GM21528 (cell line): ENCODE measurements around the gene HSD17B2.

ENCODE experiments used
- ATAC-seq: cut with Tn5 transposase; IDR thresholded peaks from one replicate; pipeline ENCODE4 v1.9.1; 2021; ENCODE audit warnings: mild to moderate bottlenecking, moderate library complexity; ENCODE audit not compliant: unreplicated experiment, low FRiP score

HSD17B2 gene

GRCh38 chr16:82017911-82018568 is 17.0 kb upstream of the HSD17B2 start:
- ATAC-seq, result no peak

GRCh38 chr16:82019535-82019934 is 15.5 kb upstream of the HSD17B2 start:
- ATAC-seq, result no peak

- ATAC-seq, result no peak
Measured at GRCh38 chr16:82020051-82020450, 15.0 kb upstream of the HSD17B2 start.

GRCh38 chr16:82023206-82023605 is 11.8 kb upstream of the HSD17B2 start:
- ATAC-seq, result no peak

- no peak for ATAC-seq
Measured at GRCh38 chr16:82024316-82024715, 10.7 kb upstream of the HSD17B2 start.

GRCh38 chr16:82024883-82025282 is 10.2 kb upstream of the HSD17B2 start:
- no peak for ATAC-seq

GRCh38 chr16:82027629-82028064 is 7.4 kb upstream of the HSD17B2 start:
- no peak for ATAC-seq

- ATAC-seq, result no peak
Measured at GRCh38 chr16:82031116-82032084, 3.7 kb upstream of the HSD17B2 start.

- no peak for ATAC-seq
Measured at GRCh38 chr16:82033006-82033405, 2.0 kb upstream of the HSD17B2 start.

GRCh38 chr16:82033683-82034300 is 1.3 kb upstream of the HSD17B2 start:
- no peak for ATAC-seq

GRCh38 chr16:82037251-82037650 is 2.2 kb downstream of the HSD17B2 start:
- no peak for ATAC-seq

- no peak for ATAC-seq
Measured at GRCh38 chr16:82037666-82038065, 2.6 kb downstream of the HSD17B2 start.

- no peak for ATAC-seq
Measured at GRCh38 chr16:82040296-82040695, 5.2 kb downstream of the HSD17B2 start.

GRCh38 chr16:82041542-82041941 is 6.5 kb downstream of the HSD17B2 start:
- ATAC-seq, result no peak

GRCh38 chr16:82042144-82042543 is 7.1 kb downstream of the HSD17B2 start:
- ATAC-seq, result no peak

GRCh38 chr16:82042846-82043245 is 7.8 kb downstream of the HSD17B2 start:
- no peak for ATAC-seq

GRCh38 chr16:82043680-82044584 is 8.9 kb downstream of the HSD17B2 start:
- ATAC-seq, result no peak

- no peak for ATAC-seq
Measured at GRCh38 chr16:82044585-82044911, 9.5 kb downstream of the HSD17B2 start.

- no peak for ATAC-seq
Measured at GRCh38 chr16:82045465-82045864, 10.4 kb downstream of the HSD17B2 start.

- no peak for ATAC-seq
Measured at GRCh38 chr16:82046541-82046940, 11.5 kb downstream of the HSD17B2 start.
